NCI-H526 (cell line): Measurements from ENCODE around the gene DSTYK.

ENCODE experiments used
- DNase-seq, 2 experiments: peaks; one replicate each; lab custom pipeline; 2025; lab: John Stamatoyannopoulos, UW

Gene DSTYK

DNA sequence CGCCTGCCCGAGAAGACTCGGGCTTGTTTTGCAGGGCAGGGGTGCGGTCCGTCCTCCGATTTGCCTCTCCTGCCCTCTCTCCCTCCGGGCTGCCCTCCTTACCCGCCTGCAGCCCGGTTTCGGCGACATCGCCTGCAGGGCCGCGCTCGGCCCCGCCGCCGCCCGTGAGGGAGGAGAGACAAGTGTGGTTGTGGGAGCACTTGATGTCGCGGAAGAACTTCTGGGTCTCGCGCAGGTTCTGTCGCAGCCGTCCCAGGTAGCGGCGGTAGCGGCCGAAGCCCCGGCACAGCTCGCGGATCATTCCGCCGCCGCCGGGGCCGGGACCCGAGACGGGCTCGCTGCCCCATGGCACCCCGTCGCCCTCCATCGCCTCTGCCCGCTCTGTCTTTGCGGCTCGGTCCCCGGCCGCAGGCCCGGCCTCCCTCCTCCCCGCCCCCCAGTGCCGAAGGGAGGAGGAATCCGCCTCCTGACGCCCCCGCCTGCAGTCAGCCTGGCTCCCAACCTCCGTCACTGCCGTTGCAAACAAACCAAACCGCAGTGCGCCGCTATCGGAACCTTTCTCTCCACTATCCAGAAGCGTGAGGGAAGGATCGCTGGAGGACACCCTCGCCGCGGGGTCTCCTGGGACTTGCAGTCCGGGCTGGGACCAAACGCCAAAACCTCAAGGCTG, at the start of gene DSTYK:
Gene DSTYK (minus strand): TSS at position 534 of the 670 bp plus-strand sequence. CDS start 167 bp downstream, at position 367.
- peak; percentile 77 to 92 for DNase-seq

GRCh38 chr1:205259998-205260397, 48.5 kb upstream of the DSTYK start:
- DNase-seq: no peak

DNA sequence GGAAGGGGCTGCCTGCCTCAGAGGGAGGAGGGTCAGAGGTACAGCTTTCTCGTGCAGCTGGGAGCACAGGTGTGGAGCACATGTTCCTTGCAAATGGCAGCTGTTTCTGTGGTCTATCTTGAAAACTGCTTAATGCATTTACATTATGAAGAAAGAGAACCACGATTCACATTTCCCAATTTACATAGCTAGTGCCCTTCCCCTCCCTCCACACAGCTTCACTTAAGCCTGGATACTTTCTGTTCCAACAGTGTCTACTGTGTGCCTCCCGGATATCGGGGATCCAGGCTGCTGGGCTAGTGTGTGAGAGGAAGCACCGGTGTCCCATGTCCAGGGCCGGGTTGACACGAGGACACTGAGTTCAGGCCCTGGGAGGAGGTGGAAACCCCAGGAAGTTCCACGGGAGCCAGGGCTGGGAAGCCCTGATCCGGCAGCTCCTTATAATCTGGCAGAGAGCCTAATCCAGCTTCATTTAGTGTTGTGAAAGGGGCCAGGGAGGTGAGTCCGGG, 47.9 kb upstream of the DSTYK start:
- no peak for DNase-seq

DNA sequence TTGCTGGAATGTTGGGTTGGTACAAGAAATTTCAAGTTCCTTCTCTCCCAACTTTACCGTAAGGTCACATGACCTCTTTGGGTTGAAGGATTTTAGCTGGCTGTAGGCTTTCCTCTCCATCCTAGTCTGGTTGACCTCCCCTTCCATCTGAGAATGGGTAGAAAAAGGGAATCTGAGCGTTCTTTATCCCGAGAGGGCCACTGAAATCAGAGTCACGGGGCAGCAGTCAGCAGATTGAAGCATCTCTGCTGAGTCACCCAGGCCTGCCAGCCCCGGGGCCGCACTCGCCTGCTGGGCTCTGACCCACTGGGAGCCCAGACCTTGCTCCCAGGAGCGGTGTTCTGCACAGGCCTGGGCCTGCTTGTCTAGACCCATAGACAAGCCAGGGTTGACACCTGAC, 47.2 kb upstream of the DSTYK start:
- DNase-seq: no peak

- DNase-seq: no peak
These were observed 46.8 kb upstream of the DSTYK start for GRCh38 chr1:205258261-205258691.

GRCh38 chr1:205257735-205258134, 46.2 kb upstream of the DSTYK start:
- no peak for DNase-seq

DNA sequence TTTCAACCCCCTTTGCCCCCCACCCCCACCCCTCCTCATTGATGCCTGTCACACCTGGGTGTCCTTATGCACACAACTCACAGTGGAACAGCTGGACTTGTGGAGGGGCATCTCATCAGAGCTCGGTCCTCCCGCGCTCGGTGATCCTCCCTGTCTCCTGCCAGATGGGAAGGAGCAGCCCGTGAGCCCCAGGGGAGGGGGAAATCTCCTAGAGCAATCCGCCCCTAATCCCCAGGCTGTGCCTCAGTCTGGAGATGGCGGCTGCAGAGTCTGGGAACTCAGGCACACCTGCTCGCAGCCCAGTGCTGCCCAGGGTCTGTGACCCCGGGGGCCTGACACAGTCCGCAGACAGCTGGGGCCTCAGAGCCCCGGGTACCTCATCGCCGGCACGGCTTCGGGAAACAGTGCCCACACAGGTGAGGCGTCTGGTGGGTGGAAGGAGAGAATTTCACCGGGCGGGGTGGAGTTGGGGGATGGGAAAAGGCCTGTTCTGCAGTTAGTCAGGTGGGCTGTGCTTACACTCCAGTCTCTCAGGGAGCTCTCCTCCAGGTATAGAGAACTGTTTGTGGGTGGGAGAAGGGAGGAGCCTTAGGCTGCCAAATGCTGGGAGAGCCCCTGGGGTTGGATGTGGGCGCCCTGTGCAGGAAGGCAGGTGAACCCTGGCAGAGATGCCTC, 45.6 kb upstream of the DSTYK start:
- DNase-seq: no peak

DNA sequence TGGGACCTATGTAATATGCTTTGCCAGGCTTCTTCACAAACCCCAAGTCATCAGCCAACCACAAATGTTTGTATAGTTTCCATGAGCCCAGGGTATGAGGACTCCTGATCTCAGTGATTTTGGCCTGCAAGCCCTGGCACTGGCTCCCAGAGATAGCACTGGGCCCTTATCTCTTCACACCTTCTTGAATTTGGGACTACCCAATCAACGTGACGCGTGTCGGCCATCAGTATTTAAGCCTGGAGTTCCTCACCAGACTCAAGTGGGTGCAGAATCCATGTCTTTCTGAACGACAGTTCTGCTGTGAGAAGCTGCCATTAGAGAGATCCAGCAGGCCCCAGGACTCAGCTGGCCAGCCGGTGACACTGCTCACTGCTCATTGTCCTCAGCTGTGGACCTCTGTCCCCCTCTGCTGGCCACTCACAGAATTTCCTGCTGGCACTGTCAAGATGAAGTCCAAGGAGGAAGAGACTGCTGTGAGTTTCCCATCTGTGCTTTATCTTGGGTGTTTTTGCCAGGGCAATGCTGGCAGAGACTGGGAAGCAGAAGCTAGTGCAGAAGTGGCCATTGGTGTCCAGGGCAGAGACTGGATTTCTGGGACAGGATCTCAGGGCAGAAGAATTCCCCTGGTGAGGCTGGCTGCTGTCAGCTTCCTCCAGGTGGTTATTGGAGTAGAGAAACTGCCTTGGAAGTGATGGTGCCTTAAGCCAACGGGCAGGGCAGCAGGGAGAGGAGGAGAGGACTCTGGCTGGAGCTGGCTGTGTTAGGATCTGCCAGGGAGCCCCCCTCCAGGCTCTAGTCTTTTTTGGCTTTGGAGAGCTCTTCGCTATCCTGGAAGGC, 44.7 kb upstream of the DSTYK start:
- peak; percentile 30 to 76 for DNase-seq

- no peak for DNase-seq
These were observed 40.1 kb upstream of the DSTYK start for GRCh38 chr1:205251576-205251975.

DNA sequence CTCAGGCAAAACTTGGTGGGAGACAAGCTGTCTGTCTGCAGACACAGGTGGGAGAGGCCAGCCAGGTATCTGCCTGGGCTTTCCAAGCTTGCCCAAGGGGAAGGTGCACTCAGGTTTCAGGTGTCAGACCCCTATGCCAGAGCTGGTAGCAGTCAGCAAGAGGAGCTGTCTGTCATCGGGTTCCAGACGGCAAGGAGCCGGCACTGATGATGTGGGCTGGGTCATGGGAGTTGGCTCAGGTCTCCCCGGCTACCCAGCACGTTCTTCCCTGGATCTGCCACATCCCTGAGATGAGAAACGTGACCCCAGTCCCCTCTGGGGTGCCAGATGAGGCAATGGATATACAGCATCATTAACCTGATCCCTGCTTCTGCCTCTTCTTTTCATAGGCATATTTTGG, 39.2 kb upstream of the DSTYK start:
- no peak for DNase-seq

DNA sequence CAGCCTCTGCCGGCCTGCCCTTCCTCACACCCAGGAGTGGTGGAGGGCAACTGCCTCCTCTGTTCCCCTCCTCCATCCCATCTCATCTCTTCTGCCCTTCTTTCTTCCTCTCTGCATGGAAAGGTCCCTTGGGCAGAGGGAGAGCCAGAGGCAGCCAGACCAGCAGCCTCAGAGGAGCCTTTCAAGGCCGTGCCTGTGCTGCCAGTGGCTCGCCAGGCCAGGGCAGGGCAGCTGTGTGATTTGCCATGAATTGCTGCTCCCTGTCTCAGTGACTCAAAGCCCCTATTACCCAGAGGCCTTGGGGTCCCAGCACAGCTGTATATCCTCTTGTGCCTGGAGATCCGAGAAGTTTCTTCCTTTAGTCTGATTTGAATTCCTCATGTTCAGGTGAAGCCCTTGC, 38.1 kb upstream of the DSTYK start:
- no peak for DNase-seq

DNA sequence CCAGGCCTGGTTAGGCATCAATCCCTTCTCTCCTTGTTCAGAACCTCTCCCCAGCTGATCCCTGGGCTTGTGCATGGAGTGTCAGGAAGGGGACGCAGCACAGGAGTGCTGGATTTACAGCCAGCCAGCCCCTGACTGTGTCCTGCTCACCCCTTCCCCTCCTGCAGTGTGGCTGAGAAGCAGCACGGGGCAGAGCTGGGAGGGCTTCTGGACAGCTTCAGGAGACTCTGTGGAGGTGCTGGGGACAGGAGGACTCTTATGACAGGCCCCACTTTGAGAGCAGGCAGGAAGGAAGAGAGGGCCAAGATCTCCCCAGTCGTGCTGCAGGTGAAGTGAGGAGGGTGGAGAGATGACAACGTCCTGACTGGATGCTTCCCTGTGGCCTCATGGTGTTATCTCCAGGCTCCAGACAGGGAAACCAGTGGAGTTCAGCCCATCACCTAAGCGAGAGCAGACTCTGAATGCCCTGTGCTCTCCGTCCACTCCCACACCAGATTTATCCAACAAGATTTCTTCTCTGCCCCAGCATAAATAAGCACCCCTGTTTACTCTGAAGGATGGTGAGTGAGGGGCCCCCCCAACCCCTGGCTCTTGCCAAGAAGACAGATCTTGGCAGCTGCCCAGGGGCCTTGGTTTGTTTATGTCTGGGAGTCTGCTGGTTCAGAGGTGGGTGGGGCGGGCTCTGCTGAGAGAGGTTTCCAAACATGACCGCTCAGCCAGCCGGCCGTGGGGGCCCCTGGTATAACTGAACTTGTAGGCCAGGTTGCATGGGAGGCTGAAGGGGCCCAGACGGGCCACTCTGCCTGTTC, 37.5 kb upstream of the DSTYK start:
- peak in 1 of 2 experiments; percentile 14 for DNase-seq

GRCh38 chr1:205247130-205247921, 35.8 kb upstream of the DSTYK start:
- peak; percentile 86 to 88 for DNase-seq

GRCh38 chr1:205246351-205247119, 35.0 kb upstream of the DSTYK start:
- peak in 1 of 2 experiments; percentile 18 for DNase-seq

GRCh38 chr1:205245096-205245495, 33.6 kb upstream of the DSTYK start:
- no peak for DNase-seq

DNA sequence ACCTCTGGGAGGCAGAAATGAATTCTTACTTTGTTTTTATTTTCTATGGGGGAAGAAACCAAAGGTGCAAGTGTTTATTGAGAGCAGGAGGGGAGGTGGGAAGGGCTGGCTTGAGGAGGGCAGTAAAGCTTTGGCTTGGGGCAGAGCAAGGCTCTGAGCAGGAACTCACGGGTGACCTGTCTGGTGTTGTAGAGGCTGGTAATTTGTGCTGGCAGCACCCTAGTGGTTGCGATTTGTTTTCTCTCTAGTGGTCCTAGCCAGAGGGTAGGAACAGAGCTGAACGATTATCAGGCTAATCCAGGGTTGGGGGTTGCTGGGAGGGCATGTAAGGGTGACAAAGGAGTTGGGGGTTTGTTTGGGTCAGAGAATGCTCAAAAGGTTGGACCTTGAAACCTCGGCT, 32.9 kb upstream of the DSTYK start:
- DNase-seq: no peak

DNA sequence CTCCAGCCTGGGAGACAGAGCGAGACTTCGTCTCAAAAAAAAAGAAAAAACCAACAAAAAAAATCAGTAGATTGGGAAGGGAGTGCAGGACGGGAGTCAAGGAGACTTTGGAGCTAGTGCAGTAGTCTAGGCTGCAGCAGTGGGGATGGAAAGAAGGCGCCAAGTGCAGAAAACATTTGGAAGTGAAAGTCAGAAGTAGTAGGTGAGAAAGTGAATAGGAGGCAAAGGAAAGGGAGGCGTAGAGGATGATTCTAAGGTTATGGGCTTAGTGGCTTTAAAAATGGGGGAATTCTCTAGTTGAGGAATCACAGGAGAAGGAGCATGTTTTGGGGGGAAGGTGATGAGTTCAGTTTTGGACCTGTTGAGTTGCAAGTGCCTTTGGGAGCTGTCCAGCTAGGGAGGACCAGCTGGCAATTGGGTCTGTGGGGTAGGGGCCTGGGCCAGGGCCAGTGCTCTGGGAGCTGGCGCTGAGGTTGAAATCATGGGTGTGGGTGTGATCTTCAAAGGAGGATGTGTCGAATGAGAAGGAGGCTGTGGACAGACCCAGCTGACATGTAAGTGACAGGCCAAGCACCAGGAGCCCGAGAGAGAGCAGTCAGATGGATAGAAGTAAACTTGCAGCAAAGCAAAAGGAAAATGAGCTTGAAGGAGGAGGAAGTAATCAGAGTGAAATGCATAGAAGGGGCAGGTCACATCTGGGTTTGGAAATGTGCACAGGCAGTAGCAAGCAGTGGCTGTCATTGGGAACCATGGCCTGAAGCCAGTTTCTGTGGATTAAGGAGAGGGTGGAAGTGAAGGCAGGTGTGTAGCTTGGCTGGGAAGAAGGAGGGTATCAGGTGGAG, 32.1 kb upstream of the DSTYK start:
- DNase-seq: no peak

DNA sequence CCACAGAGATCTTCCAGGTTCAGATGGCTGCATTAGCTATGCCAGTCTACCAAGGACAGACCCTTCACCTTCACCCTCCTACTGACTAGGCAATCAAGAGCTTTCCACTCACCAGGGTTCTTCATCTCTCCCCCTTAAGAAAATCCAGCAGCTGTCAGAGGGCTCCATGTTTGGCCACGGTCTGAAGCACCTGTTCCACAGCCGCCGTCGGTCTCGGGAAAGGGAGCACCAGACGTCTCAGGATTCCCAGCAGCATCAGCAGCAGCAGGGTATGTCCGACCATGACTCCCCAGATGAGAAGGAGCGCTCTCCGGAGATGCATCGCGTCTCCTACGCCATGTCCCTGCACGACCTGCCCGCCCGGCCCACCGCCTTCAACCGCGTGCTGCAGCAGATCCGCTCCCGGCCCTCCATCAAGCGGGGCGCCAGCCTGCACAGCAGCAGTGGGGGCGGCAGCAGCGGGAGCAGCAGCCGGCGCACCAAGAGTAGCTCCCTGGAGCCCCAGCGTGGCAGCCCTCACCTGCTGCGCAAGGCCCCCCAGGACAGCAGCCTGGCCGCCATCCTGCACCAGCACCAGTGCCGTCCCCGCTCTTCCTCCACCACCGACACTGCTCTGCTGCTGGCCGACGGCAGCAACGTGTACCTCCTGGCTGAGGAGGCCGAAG, 30.0 kb upstream of the DSTYK start:
- no peak for DNase-seq

- no peak for DNase-seq
These were observed 29.1 kb upstream of the DSTYK start for GRCh38 chr1:205240569-205240968.
